ENCODE results near the gene CTAG1A.

Gene CTAG1A

DNA sequence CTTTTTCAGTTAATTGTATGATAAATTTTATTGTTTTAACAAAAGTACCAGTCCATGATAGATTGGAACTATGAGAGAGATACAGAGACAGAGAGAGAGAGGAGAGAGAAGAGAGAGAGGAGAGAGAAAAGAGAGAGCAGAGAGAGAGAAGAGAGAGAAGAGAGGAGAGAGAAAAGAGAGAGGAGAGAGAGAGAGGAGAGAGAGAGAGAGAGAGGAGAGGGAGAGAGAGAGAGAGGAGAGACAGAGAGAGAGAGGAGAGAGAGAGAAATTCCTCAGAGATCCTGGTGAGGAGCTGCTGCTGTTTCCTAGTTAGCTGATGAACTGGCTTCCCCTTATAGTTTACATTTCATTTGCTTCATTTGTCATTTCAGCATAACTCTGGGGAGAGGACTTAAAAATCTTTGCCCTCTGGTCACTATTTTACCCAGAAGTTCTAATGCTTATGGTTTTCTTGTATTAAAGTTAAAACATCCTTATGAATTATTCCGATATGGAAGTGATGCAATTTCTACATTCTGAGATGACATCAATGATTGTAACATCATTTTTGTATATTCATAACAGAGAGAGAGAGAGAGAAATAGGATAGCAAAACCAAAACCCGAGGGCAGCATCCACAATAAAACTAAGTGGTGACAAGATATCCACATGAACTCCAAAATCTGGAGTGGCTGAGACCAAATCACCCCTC lies 10.8 kb downstream of the CTAG1A start:
- H3K4me3 ChIP-seq (ENCODE audit: low read length), result no peak overlapping the region
- H3K27ac ChIP-seq (ENCODE audit: low read depth, low read length), result no peak overlapping the region
- H3K4me1 ChIP-seq (ENCODE audit: control insufficient read depth, low read length), result no peaks in the 10 kb centered on the region
- no peaks in the 10 kb centered on the region for H3K36me3 ChIP-seq (ENCODE audit: control insufficient read depth, low read length)
- H3K79me2 ChIP-seq (ENCODE audit: control insufficient read depth, low read length), result no peaks in the 10 kb centered on the region
- no peak for TF ChIP-seq CTCF (IDR thresholded peaks at IDR 0.05; ENCODE audit: low read depth, low read length, poor library complexity, severe bottlenecking)
- TF ChIP-seq EZH2phosphoT487 (IDR thresholded peaks at IDR 0.05; ENCODE audit: borderline replicate concordance, low read length), result no peak
- H3F3A ChIP-seq (ENCODE audit: control insufficient read depth, insufficient read depth), result no peaks in the 10 kb centered on the region
- H3K4me2 ChIP-seq (ENCODE audit: low read length), result no peak overlapping the region
- no peaks in the 10 kb centered on the region for H4K20me1 ChIP-seq (ENCODE audit: control insufficient read depth, insufficient read depth, low read depth, low read length)
- no peaks in the 10 kb centered on the region for H3K9me2 ChIP-seq (replicated peaks; ENCODE audit: control insufficient read depth, low read length)
- no peaks in the 10 kb centered on the region for H3K9me3 ChIP-seq (ENCODE audit: control insufficient read depth, insufficient read depth, low read length)
- H3K27me3 ChIP-seq (ENCODE audit: control insufficient read depth, low read length), result no peaks in the 10 kb centered on the region

- Histone ChIP-seq H3K4me1 (ENCODE audit: control insufficient read depth, low read length) (no peaks in the 10 kb centered on the region), H3K27me3 (ENCODE audit: control insufficient read depth, low read length) (no peaks in the 10 kb centered on the region), H3K4me2 (ENCODE audit: low read length) (no peak overlapping the region), H4K20me1 (ENCODE audit: control insufficient read depth, insufficient read depth, low read depth, low read length) (no peaks in the 10 kb centered on the region), H3K27ac (ENCODE audit: low read depth, low read length) (no peak overlapping the region), H3K9me2 (replicated peaks; ENCODE audit: control insufficient read depth, low read length) (no peaks in the 10 kb centered on the region), H3K9me3 (ENCODE audit: control insufficient read depth, insufficient read depth, low read length) (no peaks in the 10 kb centered on the region), H3F3A (ENCODE audit: control insufficient read depth, insufficient read depth) (no peaks in the 10 kb centered on the region), H3K4me3 (ENCODE audit: low read length) (no peak overlapping the region), H3K36me3 (ENCODE audit: control insufficient read depth, low read length) (no peaks in the 10 kb centered on the region), H3K79me2 (ENCODE audit: control insufficient read depth, low read length) (no peaks in the 10 kb centered on the region)
- TF ChIP-seq EZH2phosphoT487 (IDR thresholded peaks at IDR 0.05; ENCODE audit: borderline replicate concordance, low read length), result no peak
- TF ChIP-seq CTCF (IDR thresholded peaks at IDR 0.05; ENCODE audit: low read depth, low read length, poor library complexity, severe bottlenecking), result no peak
Measured at GRCh38 chrX:154596290-154596929, 11.5 kb downstream of the CTAG1A start.

DNA sequence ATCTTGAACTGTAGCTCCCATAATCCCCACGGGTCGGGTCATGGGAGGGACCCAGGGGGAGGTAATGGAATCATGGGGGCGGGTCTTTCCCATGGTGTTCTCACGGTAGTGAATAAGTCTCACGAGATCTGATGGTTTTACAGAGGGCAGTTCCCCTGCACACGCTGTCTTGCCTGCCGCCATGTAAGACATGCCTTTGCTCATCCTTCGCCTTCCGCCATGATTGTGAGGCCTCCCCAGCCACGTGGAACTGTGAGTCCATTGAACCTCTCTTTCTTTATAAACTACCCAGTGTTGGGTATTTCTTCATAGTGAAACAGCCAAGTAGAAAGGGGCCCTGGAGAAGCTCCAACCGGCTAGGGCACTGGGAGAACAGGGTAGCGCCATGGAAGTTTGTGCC lies 12.3 kb downstream of the CTAG1A start:
- no peaks in the 10 kb centered on the region for H3K9me2 ChIP-seq (replicated peaks; ENCODE audit: control insufficient read depth, low read length)
- H3K36me3 ChIP-seq (ENCODE audit: control insufficient read depth, low read length), result no peaks in the 10 kb centered on the region
- H3K4me2 ChIP-seq (ENCODE audit: low read length), result no peak overlapping the region
- TF ChIP-seq CTCF (IDR thresholded peaks at IDR 0.05; ENCODE audit: low read depth, low read length, poor library complexity, severe bottlenecking) (no peak), EZH2phosphoT487 (IDR thresholded peaks at IDR 0.05; ENCODE audit: borderline replicate concordance, low read length) (no peak)
- no peaks in the 10 kb centered on the region for H3K79me2 ChIP-seq (ENCODE audit: control insufficient read depth, low read length)
- H3K9me3 ChIP-seq (ENCODE audit: control insufficient read depth, insufficient read depth, low read length), result no peaks in the 10 kb centered on the region
- no peaks in the 10 kb centered on the region for H4K20me1 ChIP-seq (ENCODE audit: control insufficient read depth, insufficient read depth, low read depth, low read length)
- H3K4me3 ChIP-seq (ENCODE audit: low read length), result no peak overlapping the region
- no peaks in the 10 kb centered on the region for H3F3A ChIP-seq (ENCODE audit: control insufficient read depth, insufficient read depth)
- H3K27ac ChIP-seq (ENCODE audit: low read depth, low read length), result no peak overlapping the region
- H3K4me1 ChIP-seq (ENCODE audit: control insufficient read depth, low read length), result no peaks in the 10 kb centered on the region
- H3K27me3 ChIP-seq (ENCODE audit: control insufficient read depth, low read length), result no peaks in the 10 kb centered on the region
